RCC 7860 (cell line): ENCODE measurements around the gene MAPK12.
"Not testable (repeated sequence)": the region's sequence is repeated elsewhere in the genome, so short reads cannot be mapped to it uniquely, and the experiment has no call there.

Experiments
- DNase-seq: peaks from one replicate; pipeline ENCODE4 v3.0.0-alpha.2; 2015; ENCODE audit warnings: low spot score
- FAIRE-seq: peaks from 2 replicates; lab custom pipeline; 2012; peaks lifted over from hg19 to GRCh38; lab: Jason Lieb, UNC

MAPK12 gene

GRCh38 chr22:50282361-50283155, 21.1 kb upstream of the MAPK12 start:
- FAIRE-seq (peak; percentile 73), DNase-seq (peak; percentile 88)

- DNase-seq: peak; percentile 60
- no peak for FAIRE-seq
Observed at GRCh38 chr22:50281957-50282356, 20.5 kb upstream of the MAPK12 start.

GRCh38 chr22:50281384-50281760, 19.9 kb upstream of the MAPK12 start:
- FAIRE-seq (no peak), DNase-seq (no peak)

GRCh38 chr22:50280708-50281383, 19.4 kb upstream of the MAPK12 start:
- no peak for DNase-seq
- no peak for FAIRE-seq

GRCh38 chr22:50280022-50280707, 18.7 kb upstream of the MAPK12 start:
- DNase-seq: no peak

GRCh38 chr22:50278956-50279619, 17.6 kb upstream of the MAPK12 start:
- FAIRE-seq (no peak), DNase-seq (no peak)

More at GRCh38 chr22:50280022-50280707, 18.7 kb upstream of the MAPK12 start:
- FAIRE-seq: no peak

GRCh38 chr22:50278461-50278860, 17.0 kb upstream of the MAPK12 start:
- DNase-seq: no peak
- no peak for FAIRE-seq

GRCh38 chr22:50277761-50278160, 16.3 kb upstream of the MAPK12 start:
- FAIRE-seq (no peak), DNase-seq (no peak)

GRCh38 chr22:50276143-50276542, 14.7 kb upstream of the MAPK12 start:
- DNase-seq (no peak), FAIRE-seq (no peak)

GRCh38 chr22:50275181-50276055, 13.9 kb upstream of the MAPK12 start:
- DNase-seq (no peak), FAIRE-seq (no peak)

GRCh38 chr22:50274771-50275170, 13.3 kb upstream of the MAPK12 start:
- DNase-seq (no peak), FAIRE-seq (no peak)

- FAIRE-seq (no peak), DNase-seq (peak; percentile 21)
Observed at GRCh38 chr22:50274311-50274710, 12.8 kb upstream of the MAPK12 start.

GRCh38 chr22:50273781-50274180, 12.3 kb upstream of the MAPK12 start:
- not testable (repeated sequence) for DNase-seq, FAIRE-seq

- DNase-seq, FAIRE-seq: not testable (repeated sequence)
Observed at GRCh38 chr22:50273352-50273751, 11.9 kb upstream of the MAPK12 start.

- no peak for FAIRE-seq
- no peak for DNase-seq
Observed at GRCh38 chr22:50272044-50272802, 10.7 kb upstream of the MAPK12 start.

GRCh38 chr22:50271519-50271970, 10.1 kb upstream of the MAPK12 start:
- FAIRE-seq (no peak), DNase-seq (no peak)

GRCh38 chr22:50270666-50271394, 9.3 kb upstream of the MAPK12 start:
- no peak for DNase-seq
- no peak for FAIRE-seq

- DNase-seq (no peak), FAIRE-seq (no peak)
Observed at GRCh38 chr22:50269970-50270665, 8.6 kb upstream of the MAPK12 start, which contains the start of gene MAPK11. Gene MAPK11, minus strand, starts transcription at chr22:50270380. Its CDS starts 88 bp downstream, at chr22:50270292.
